ENCODE data around the gene PIANP. TPM values are rescaled to one million over a fixed set of nuclear protein-coding genes. Genes with fewer than 3 reads are reported as not detected.

Gene PIANP
- total and polyA plus RNA-seq, 9 donors = 0.11 to 3.9 (median 1.1) TPM; not detected in 1

DNA sequence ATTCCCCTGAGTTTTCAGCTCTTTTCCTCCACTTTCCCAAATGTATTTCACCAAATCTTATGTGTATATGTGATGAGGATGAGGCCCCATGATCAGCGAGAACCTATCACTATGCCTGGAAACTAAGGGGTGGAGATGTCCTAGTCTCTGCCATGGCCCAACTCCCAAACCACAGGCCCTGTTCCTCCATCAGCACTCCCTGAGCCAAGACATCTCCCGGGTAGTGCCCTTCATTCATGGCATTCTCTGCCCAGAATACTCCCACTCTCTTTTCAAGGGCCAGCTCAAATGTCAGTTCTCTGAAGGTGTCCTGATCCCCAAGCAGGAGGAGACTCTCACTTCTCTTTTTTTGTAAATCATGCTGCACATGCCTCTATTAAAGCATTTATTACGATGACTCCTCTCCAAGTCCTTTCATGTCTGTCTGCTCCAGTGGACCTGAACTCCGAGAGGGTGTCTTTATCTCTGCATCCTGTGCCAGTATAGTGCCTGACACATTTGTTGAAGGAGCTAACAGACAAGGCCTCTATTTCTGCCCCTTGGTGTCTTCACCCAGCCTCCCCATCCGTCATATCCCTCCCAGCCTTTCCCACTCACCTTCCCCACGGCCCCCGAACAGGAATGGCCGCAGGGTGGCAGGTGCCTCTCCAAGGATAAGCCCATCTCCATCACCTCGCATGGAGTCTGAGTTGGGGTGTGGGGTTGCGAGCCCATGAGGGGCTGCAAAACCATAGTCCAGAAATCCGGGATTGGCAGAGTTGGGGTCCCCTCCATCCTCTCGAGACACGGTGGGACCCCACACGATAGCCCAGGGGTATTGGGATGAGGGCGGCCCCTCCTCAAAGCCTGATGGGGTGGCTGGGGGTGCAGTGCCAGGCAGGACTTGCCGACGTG is 3.7 kb downstream of the PIANP start:
- Histone ChIP-seq H3K4me1 (ENCODE audit: insufficient read depth) (peaks cover 2% of the 10 kb centered on the region), H3K4me3 (no peak overlapping the region), H3K27me3 (no peaks in the 10 kb centered on the region), H3K36me3 (no peaks in the 10 kb centered on the region), H3K27ac (no peak overlapping the region), H3K9me3 (no peaks in the 10 kb centered on the region)
- WGBS, 3 donors = 82 to 84% (median 82%) methylated on average over 17 of the region's 17 CpGs
- no peak for TF ChIP-seq EP300 (IDR thresholded peaks at IDR 0.05)
- no peak for TF ChIP-seq POLR2A (IDR thresholded peaks at IDR 0.05)
- TF ChIP-seq CTCF (IDR thresholded peaks at IDR 0.05) = no peak
- no peak for DNase-seq
- intact Hi-C loops (cut with DNase I) = no loop called here

DNA sequence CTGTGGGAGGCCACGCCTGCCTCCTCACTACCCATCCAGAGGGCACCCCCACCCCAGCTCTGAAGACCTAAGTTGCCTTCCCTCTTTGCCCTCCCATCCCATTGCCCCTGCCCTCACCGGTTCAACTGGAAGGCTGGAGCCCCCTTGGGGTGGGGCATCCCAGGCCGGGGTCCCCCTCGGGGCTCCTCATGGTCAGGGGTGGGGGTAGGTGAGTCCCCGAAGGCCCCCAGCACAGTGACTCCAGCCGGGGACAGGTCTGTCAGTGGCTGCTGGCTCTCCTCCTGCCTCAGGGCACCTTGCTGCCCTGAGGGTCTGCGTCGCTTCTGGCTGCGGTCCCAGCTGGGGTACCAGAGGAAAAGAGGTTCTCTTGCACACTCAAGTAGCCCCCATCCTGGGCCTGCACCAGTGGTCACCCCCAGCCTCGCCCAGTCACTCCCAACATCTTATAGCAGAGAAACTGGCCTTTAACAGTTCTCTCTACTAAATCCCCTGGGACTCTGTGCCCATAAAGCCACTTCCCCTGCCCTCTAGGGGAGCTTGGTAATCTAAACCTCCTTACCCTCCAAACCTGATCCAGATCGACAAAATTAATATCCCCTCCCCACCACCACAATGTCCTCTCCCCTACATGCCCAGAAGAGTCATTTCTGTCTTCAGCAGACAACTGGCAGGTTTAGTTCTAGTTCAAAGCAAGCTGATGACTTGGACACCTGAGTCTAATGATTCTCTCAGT is 5.1 kb downstream of the PIANP start:
- H3K4me3 ChIP-seq = no peak overlapping the region
- intact Hi-C loops (cut with DNase I) = no loop called here
- H3K9me3 ChIP-seq = no peaks in the 10 kb centered on the region
- TF ChIP-seq CTCF (IDR thresholded peaks at IDR 0.05) = no peak
- no peak for TF ChIP-seq EP300 (IDR thresholded peaks at IDR 0.05)
- no peak for TF ChIP-seq POLR2A (IDR thresholded peaks at IDR 0.05)
- H3K4me1 ChIP-seq (ENCODE audit: insufficient read depth) = peaks cover 2% of the 10 kb centered on the region
- H3K27me3 ChIP-seq = no peaks in the 10 kb centered on the region
- WGBS, 3 donors = 71 to 80% (median 76%) methylated on average over 10 to 11 of the region's 11 CpGs
- H3K27ac ChIP-seq = no peak overlapping the region
- H3K36me3 ChIP-seq = no peaks in the 10 kb centered on the region
- DNase-seq = peak in 1 of 5 donors; percentile 25

- TF ChIP-seq POLR2A (IDR thresholded peaks at IDR 0.05) (no peak), CTCF (IDR thresholded peaks at IDR 0.05) (no peak), EP300 (IDR thresholded peaks at IDR 0.05) (no peak)
- H3K9me3 ChIP-seq = no peaks in the 10 kb centered on the region
- H3K4me1 ChIP-seq (ENCODE audit: insufficient read depth) = no peaks in the 10 kb centered on the region
- DNase-seq = peak in 1 of 5 donors; percentile 20
- intact Hi-C loops (cut with DNase I) = no loop called here
- 74 to 77% (median 77%) methylated on average over 9 of the region's 9 CpGs for WGBS, 3 donors
- no peak overlapping the region for H3K27ac ChIP-seq
- H3K36me3 ChIP-seq = no peaks in the 10 kb centered on the region
- H3K27me3 ChIP-seq = no peaks in the 10 kb centered on the region
- H3K4me3 ChIP-seq = no peak overlapping the region
Observed at GRCh38 chr12:6694701-6695100, 5.9 kb downstream of the PIANP start.

DNA sequence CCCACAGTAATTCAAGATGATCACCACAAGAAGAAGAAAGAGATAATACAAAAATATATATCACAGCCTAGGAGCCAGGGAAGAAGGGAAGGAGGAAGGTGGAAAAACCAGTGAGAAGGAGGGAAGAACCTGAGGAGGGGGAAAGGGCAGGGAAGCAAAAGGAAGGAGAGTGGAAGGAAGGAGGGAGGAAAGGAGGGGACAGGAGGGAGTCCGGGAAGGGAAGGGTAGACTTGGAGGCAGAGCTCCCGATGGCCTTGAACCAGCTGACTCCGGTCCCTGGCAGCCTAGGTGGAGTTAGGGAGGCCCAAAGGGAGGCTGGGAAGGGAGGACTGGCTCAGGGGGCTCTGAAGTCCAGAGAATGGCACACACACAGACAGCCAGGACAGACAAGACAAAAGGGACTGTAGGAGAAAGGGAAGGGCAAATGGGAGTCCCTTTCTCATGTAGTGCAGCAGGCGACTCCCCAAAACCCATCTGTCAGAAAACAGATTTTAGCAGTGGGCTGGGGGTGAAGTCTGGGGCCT is 6.7 kb downstream of the PIANP start:
- Histone ChIP-seq H3K9me3 (no peaks in the 10 kb centered on the region), H3K27me3 (no peaks in the 10 kb centered on the region), H3K27ac (no peak overlapping the region), H3K4me3 (no peak overlapping the region), H3K36me3 (no peaks in the 10 kb centered on the region), H3K4me1 (ENCODE audit: insufficient read depth) (no peaks in the 10 kb centered on the region)
- intact Hi-C loops (cut with DNase I) = no loop called here
- 36 to 50% (median 47%) methylated on average over 4 of the region's 4 CpGs for WGBS, 3 donors
- TF ChIP-seq CTCF (IDR thresholded peaks at IDR 0.05) (no peak), POLR2A (IDR thresholded peaks at IDR 0.05) (no peak), EP300 (IDR thresholded peaks at IDR 0.05) (no peak)
- DNase-seq = no peak
